Measurements from ENCODE around the gene SMIM26. TPM values are rescaled to one million over a fixed set of nuclear protein-coding genes. Genes with fewer than 3 reads are reported as not detected.

The SMIM26 gene
- total and polyA plus RNA-seq, 2 of the 8 experiments (the other 6 are each of a cell fraction or from before 2014, with no cell fraction given) = 69.8 to 95.0 TPM

GRCh38 chr20:18580012-18580411 is 12.8 kb downstream of the SMIM26 start:
- ChIA-PET CTCF (ENCODE audit: partially characterized antibody) (interaction anchor here (1.2 to 1.5 kb wide), 2 partner anchors 8 to 52 kb away, joined by 3 to 4 read pairs; partner anchors contain the start of gene DTD1), POLR2A (ENCODE audit: partially characterized antibody) (interaction anchor here (0.7 to 2.0 kb wide), 2 partner anchors 9 to 11 kb away, joined by 3 to 9 read pairs; no protein-coding TSS in a partner anchor)
- Histone ChIP-seq H3K9ac (replicated peaks in 1 of 4; ENCODE audit: extremely low read depth in 1 of 4, low read depth in 3 of 4, low read length in 3 of 4) (no peak overlapping the region), H2BK5ac (ENCODE audit: low read depth, low read length) (no peak overlapping the region), H4K20me1 (replicated peaks in 1 of 2; ENCODE audit: control insufficient read depth in 1 of 2, insufficient read depth in 2 of 2, low read length in 2 of 2) (no peaks in the 10 kb centered on the region), H3K27ac (ENCODE audit: low read depth, low read length) (no peak overlapping the region), H3K4ac (replicated peaks; ENCODE audit: insufficient read length, low read depth, low read length) (no peak overlapping the region), H3K18ac (ENCODE audit: extremely low read depth, low read length) (no peak overlapping the region), H2BK120ac (replicated peaks; ENCODE audit: low read depth, low read length) (no peak overlapping the region), H4K8ac (ENCODE audit: extremely low read depth, insufficient read depth, low read length) (no peak overlapping the region), H3K23me2 (ENCODE audit: low read depth, low read length) (no peaks in the 10 kb centered on the region), H2BK15ac (ENCODE audit: low read length) (no peak overlapping the region), H4K91ac (replicated peaks; ENCODE audit: insufficient read length, low read length) (no peak overlapping the region), H2AFZ (ENCODE audit: low read length) (no peak overlapping the region), H3K79me2 (ENCODE audit: control insufficient read depth in 1 of 2, insufficient read depth in 2 of 2, low read length in 2 of 2) (no peaks in the 10 kb centered on the region), H3K23ac (ENCODE audit: insufficient read length) (no peak overlapping the region), H3K14ac (ENCODE audit: insufficient read length) (no peak overlapping the region), H4K5ac (ENCODE audit: insufficient read length, low read depth, low read length) (no peak overlapping the region), H3K4me3 (ENCODE audit: extremely low read depth in 1 of 4, insufficient read depth in 2 of 4, low read depth in 3 of 4, low read length in 4 of 4) (no peak overlapping the region), H2BK12ac (ENCODE audit: low read depth, low read length) (no peak overlapping the region), H3K56ac (replicated peaks; ENCODE audit: insufficient read length, low read depth, low read length) (no peak overlapping the region), H3K36me3 (ENCODE audit: control insufficient read depth in 2 of 4, insufficient read depth in 4 of 4, low read length in 3 of 4) (no peaks in the 10 kb centered on the region), H2BK20ac (ENCODE audit: low read length) (no peak overlapping the region), H3K27me3 (replicated peaks in 1 of 4; ENCODE audit: control insufficient read depth in 3 of 4, extremely low read depth in 1 of 4, insufficient read depth in 3 of 4, low read length in 3 of 4) (no peaks in the 10 kb centered on the region; a peak in 1 of 7 replicates), H3K4me1 (replicated peaks in 1 of 4; ENCODE audit: control insufficient read depth in 3 of 4, insufficient read depth in 4 of 4, low read length in 3 of 4) (peaks cover 0 to 4% (median 0%) of the 10 kb centered on the region in 4 experiments; a peak in 2 of 7 replicates), H3K79me1 (ENCODE audit: low read depth, low read length) (no peaks in the 10 kb centered on the region), H3K4me2 (ENCODE audit: insufficient read depth in 1 of 2, low read depth in 2 of 2, low read length in 2 of 2) (no peak overlapping the region), H2AK5ac (ENCODE audit: low read depth, low read length) (no peak overlapping the region), H3K9me3 (ENCODE audit: insufficient read depth in 2 of 2, low read depth in 1 of 2, low read length in 1 of 2) (no peaks in the 10 kb centered on the region)
- DNase-seq (ENCODE audit: low read depth in 1 of 2, low spot score in 2 of 2) (no peak), FAIRE-seq (no peak)
- WGBS, 2 experiments (ENCODE audit: extremely low coverage in 1 of 2, insufficient coverage in 1 of 2, insufficient read length in 1 of 2, insufficient replicate concordance in 2 of 2, low coverage in 1 of 2, low lambda C conversion rate in 2 of 2, missing lambda C conversion rate in 1 of 2) = 91% methylated on average over 4 of the region's 4 CpGs; no CpG with 5 or more reads in 1 of the 2 experiments
- no peak for TF ChIP-seq HDAC6 (IDR thresholded peaks at IDR 0.05; ENCODE audit: low read depth, low read length)
- TF ChIP-seq POLR2A (IDR thresholded peaks at IDR 0.05; ENCODE audit: control extremely low read depth in 1 of 2, low read depth in 2 of 2, low read length in 2 of 2) = no peak
- TF ChIP-seq CHD1 (IDR thresholded peaks at IDR 0.05; ENCODE audit: low read depth, low read length) = no peak
- no peak for TF ChIP-seq HDAC2 (IDR thresholded peaks at IDR 0.05; ENCODE audit: borderline replicate concordance in 1 of 2, low read depth in 2 of 2, low read length in 2 of 2)
- no peak for TF ChIP-seq SIN3A (conservative IDR thresholded peaks at IDR 0.05 in 1 of 2, IDR thresholded peaks at IDR 0.05 in 1 of 2; ENCODE audit: low read depth in 1 of 2, low read length in 2 of 2)
- no peak for TF ChIP-seq RFX5 (IDR thresholded peaks at IDR 0.05; ENCODE audit: borderline replicate concordance, low read depth, low read length)
- TF ChIP-seq EZH2 (IDR thresholded peaks at IDR 0.05; ENCODE audit: low read depth, low read length, severe bottlenecking) = no peak
- no peak for TF ChIP-seq CHD2 (IDR thresholded peaks at IDR 0.05; ENCODE audit: low read length)
- TF ChIP-seq, protein P1, sequence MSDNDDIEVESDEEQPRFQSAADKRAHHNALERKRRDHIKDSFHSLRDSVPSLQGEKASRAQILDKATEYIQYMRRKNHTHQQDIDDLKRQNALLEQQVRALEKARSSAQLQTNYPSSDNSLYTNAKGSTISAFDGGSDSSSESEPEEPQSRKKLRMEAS (IDR thresholded peaks at IDR 0.05) = no peak
- no peak for TF ChIP-seq TEAD4 (IDR thresholded peaks at IDR 0.05; ENCODE audit: low read depth, low read length)
- TF ChIP-seq CTBP2 (IDR thresholded peaks at IDR 0.05; ENCODE audit: borderline replicate concordance, insufficient read depth, insufficient read length, low read length) = no peak
- TF ChIP-seq JUN (IDR thresholded peaks at IDR 0.05; ENCODE audit: low read depth, low read length) = no peak
- TF ChIP-seq RXRA (IDR thresholded peaks at IDR 0.05; ENCODE audit: insufficient read depth, low read depth, low read length) = no peak
- TF ChIP-seq GABPA (IDR thresholded peaks at IDR 0.05; ENCODE audit: borderline replicate concordance, insufficient read depth, low read length) = no peak

All from H1 (cell line).